GM23338 (cell line): Measurements from ENCODE around the gene DOP1B. TPM values are rescaled to one million over a fixed set of nuclear protein-coding genes. Genes with fewer than 3 reads are reported as not detected.
"Not testable (repeated sequence)": the region's sequence is repeated elsewhere in the genome, so short reads cannot be mapped to it uniquely, and the experiment has no call there.

ENCODE experiments used
- ATAC-seq: fragments of 200-7000 bp; cut with Tn5 transposase; 3 replicates; pipeline ENCODE4 v1.9.1; 2020
- DNase-seq: peaks from one replicate; pipeline ENCODE4 v3.0.0-alpha.2; 2015; ENCODE audit warnings: low spot score
- H2AFZ ChIP-seq: fragments of 200-600 bp; sonication (generic); 2 replicates; pipeline ENCODE4 v1.8.0; 2016; ENCODE audit warnings: antibody characterized with exemption, mild to moderate bottlenecking, moderate library complexity
- H3F3A ChIP-seq: fragments of 200-600 bp; sonication (generic); replicated peaks from 2 replicates; pipeline ENCODE4 v1.8.0; 2017; ENCODE audit warnings: antibody characterized with exemption, mixed run types, low read depth
- H3K27ac ChIP-seq: fragments of 200-600 bp; sonication (generic); 2 replicates; pipeline ENCODE4 v1.6.1; 2016; ENCODE audit warnings: low read depth
- H3K27me3 ChIP-seq: fragments of 200-600 bp; sonication (generic); 2 replicates; pipeline ENCODE4 v1.8.0; 2016; ENCODE audit warnings: mild to moderate bottlenecking, mixed run types, moderate library complexity; ENCODE audit not compliant: insufficient read depth
- H3K36me3 ChIP-seq: fragments of 200-600 bp; sonication (generic); 2 replicates; pipeline ENCODE4 v1.8.0; 2016; ENCODE audit warnings: mild to moderate bottlenecking; ENCODE audit not compliant: insufficient read depth
- H3K4me1 ChIP-seq: fragments of 200-600 bp; sonication (generic); 2 replicates; pipeline ENCODE4 v1.8.0; 2016; ENCODE audit warnings: mild to moderate bottlenecking, moderate library complexity; ENCODE audit not compliant: insufficient read depth
- H3K4me2 ChIP-seq: fragments of 200-600 bp; sonication (generic); 2 replicates; pipeline ENCODE4 v1.7.1; 2017; ENCODE audit warnings: mixed run types
- H3K4me3 ChIP-seq: fragments of 200-600 bp; sonication (generic); 2 replicates; pipeline ENCODE4 v1.6.1; 2016; ENCODE audit warnings: mixed run types
- H3K79me2 ChIP-seq: fragments of 200-600 bp; sonication (generic); replicated peaks from 2 replicates; pipeline ENCODE4 v1.8.0; 2017; ENCODE audit warnings: mild to moderate bottlenecking; ENCODE audit not compliant: insufficient read depth
- H3K9me2 ChIP-seq: fragments of 200-600 bp; sonication (generic); 2 replicates; pipeline ENCODE4 v1.8.0; 2017; ENCODE audit not compliant: insufficient read depth
- H4K20me1 ChIP-seq: fragments of 200-600 bp; sonication (generic); replicated peaks from 2 replicates; pipeline ENCODE4 v1.8.0; 2017; ENCODE audit warnings: mild to moderate bottlenecking; ENCODE audit not compliant: insufficient read depth
- H3K27ac Mint-ChIP-seq: 2 replicates; pipeline ENCODE4 v1.8.0; 2020; ENCODE audit warnings: inconsistent platforms, mild to moderate bottlenecking, moderate library complexity, mixed read lengths
- H3K27me3 Mint-ChIP-seq: 3 replicates; pipeline ENCODE4 v1.8.0; 2022; ENCODE audit warnings: low read depth, mild to moderate bottlenecking, moderate library complexity, mixed read lengths, inconsistent platforms; ENCODE audit not compliant: insufficient read depth, poor library complexity
- H3K36me3 Mint-ChIP-seq: 3 replicates; pipeline ENCODE4 v1.8.0; 2021; ENCODE audit warnings: low read depth, mild to moderate bottlenecking, inconsistent platforms, moderate library complexity, mixed read lengths
- H3K4me1 Mint-ChIP-seq: 3 replicates; pipeline ENCODE4 v1.8.0; 2020; ENCODE audit warnings: mild to moderate bottlenecking, inconsistent platforms, mixed read lengths
- H3K4me3 Mint-ChIP-seq: 3 replicates; pipeline ENCODE4 v1.8.0; 2021; ENCODE audit warnings: moderate library complexity, mild to moderate bottlenecking, inconsistent platforms, mixed read lengths
- H3K9me3 Mint-ChIP-seq: 3 replicates; pipeline ENCODE4 v1.8.0; 2020; ENCODE audit warnings: moderate library complexity, mild to moderate bottlenecking, inconsistent platforms, mixed read lengths
- EZH2 ChIP-seq: fragments of 200-600 bp; sonication (generic); IDR thresholded peaks from one replicate; pipeline ENCODE4 v1.8.0; 2017; ENCODE audit warnings: antibody characterized with exemption, mild to moderate bottlenecking, low read depth; ENCODE audit not compliant: unreplicated experiment
- POLR2AphosphoS5 ChIP-seq: IDR thresholded peaks from 2 replicates; pipeline ENCODE4 v1.6.1; 2016; ENCODE audit warnings: antibody characterized with exemption, low read depth
- REST ChIP-seq: IDR thresholded peaks from one replicate; pipeline ENCODE4 v1.6.1; 2018; ENCODE audit warnings: antibody characterized with exemption; ENCODE audit not compliant: unreplicated experiment
- ZNF331 ChIP-seq: fragments of 250-450 bp; sonication (Bioruptor Pico); IDR thresholded peaks from 2 replicates; pipeline ENCODE4 v1.5.0; 2020; ENCODE audit warnings: low read depth, mild to moderate bottlenecking, moderate library complexity
- ZNF462 ChIP-seq: fragments of 250-450 bp; sonication (Bioruptor Pico); IDR thresholded peaks from 2 replicates; pipeline ENCODE4 v1.5.0; 2020; ENCODE audit warnings: mild to moderate bottlenecking, moderate library complexity
- polyA plus RNA-seq: library from polyadenylated mRNA; unstranded; fragments of >200 nt; fragmentation: Nextera tagmentation; extraction: Ambion mirVana; gene quantifications from 2 replicates; pipeline ENCODE4 v1.2.1, GENCODE V29; 2016
- total RNA-seq: library from RNA; depleted of rRNA; stranded (reverse); fragments of >200 nt; shearing (Covaris generic); gene quantifications from 2 replicates; pipeline ENCODE4 v1.2.3, GENCODE V29; 2014

DOP1B gene
- total and polyA plus RNA-seq, 2 experiments from 2014 or later: 4.9 to 18.0 TPM

DNA sequence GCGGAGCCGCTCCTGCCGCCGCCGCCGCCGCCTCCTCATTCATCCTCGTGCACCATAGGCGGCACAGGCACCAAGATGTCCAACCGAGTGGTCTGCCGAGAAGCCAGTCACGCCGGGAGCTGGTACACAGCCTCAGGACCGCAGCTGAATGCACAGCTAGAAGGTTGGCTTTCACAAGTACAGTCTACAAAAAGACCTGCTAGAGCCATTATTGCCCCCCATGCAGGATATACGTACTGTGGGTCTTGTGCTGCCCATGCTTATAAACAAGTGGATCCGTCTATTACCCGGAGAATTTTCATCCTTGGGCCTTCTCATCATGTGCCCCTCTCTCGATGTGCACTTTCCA, 26.2 kb upstream of the DOP1B start:
- H3K9me3 Mint-ChIP-seq, H3K27ac ChIP-seq, H3K27ac Mint-ChIP-seq, H4K20me1 ChIP-seq, DNase-seq, H3K36me3 ChIP-seq, H3K36me3 Mint-ChIP-seq, H3K79me2 ChIP-seq, ATAC-seq, H3K9me2 ChIP-seq: not testable (repeated sequence)
- Histone ChIP-seq H3F3A (peaks cover 19% of the 10 kb centered on the region; the same call in 1 of the 2 replicates), H3K4me2 (peak overlapping the region; percentile 78), H3K4me3 (peak overlapping the region; percentile 56), H2AFZ (peak overlapping the region; percentile 89; the same call in 1 of the 2 replicates), H3K27me3 (peaks cover 41% of the 10 kb centered on the region), H3K4me1 (peaks cover 24% of the 10 kb centered on the region)
- Mint-ChIP-seq H3K4me1 (peaks cover 35% of the 10 kb centered on the region), H3K27me3 (peaks cover 29% of the 10 kb centered on the region), H3K4me3 (peak overlapping the region; percentile 81)

GRCh38 chr21:36130839-36131238, 25.8 kb upstream of the DOP1B start:
- not testable (repeated sequence) for H3K36me3 ChIP-seq, H4K20me1 ChIP-seq, H3K9me2 ChIP-seq, H3K36me3 Mint-ChIP-seq, DNase-seq, H2AFZ ChIP-seq, H3K79me2 ChIP-seq, ATAC-seq, H3K9me3 Mint-ChIP-seq, H3K27ac ChIP-seq, H3K27ac Mint-ChIP-seq
- H3K4me1 Mint-ChIP-seq: peaks cover 32% of the 10 kb centered on the region
- Histone ChIP-seq H3K27me3 (peaks cover 46% of the 10 kb centered on the region), H3K4me3 (peak overlapping the region; percentile 56), H3F3A (peaks cover 20% of the 10 kb centered on the region; the same call in 1 of the 2 replicates), H3K4me1 (peaks cover 24% of the 10 kb centered on the region), H3K4me2 (peak overlapping the region; percentile 78)
- peaks cover 34% of the 10 kb centered on the region for H3K27me3 Mint-ChIP-seq
- peak overlapping the region; percentile 81 for H3K4me3 Mint-ChIP-seq

DNA sequence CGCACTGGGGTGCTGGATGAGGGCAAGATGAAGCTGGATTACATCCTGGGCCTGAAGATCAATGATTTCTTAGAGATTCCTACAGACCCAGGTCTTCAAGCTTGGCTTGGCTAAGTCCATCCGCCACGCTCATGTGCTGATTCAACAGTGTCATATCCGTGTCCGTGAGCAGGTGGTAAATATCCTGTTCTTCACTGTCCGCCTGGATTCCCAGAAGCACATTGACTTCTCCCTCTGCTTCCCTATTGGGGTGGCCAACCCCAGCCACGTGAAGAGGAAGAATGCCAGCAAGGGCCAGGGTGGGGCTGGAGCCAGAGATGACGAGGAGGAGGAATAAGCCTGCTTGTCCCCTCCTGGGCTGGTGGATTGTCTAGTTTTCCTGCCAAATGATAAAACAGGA, 23.9 kb upstream of the DOP1B start:
- Histone ChIP-seq H3F3A (peaks cover 28% of the 10 kb centered on the region; the same call in 1 of the 2 replicates), H3K4me3 (no peak overlapping the region), H3K4me2 (no peak overlapping the region), H3K36me3 (no peaks in the 10 kb centered on the region), H3K27me3 (peaks cover 61% of the 10 kb centered on the region), H3K27ac (no peak overlapping the region), H4K20me1 (no peaks in the 10 kb centered on the region; the same call in 1 of the 2 replicates), H3K4me1 (peaks cover 38% of the 10 kb centered on the region), H3K79me2 (no peaks in the 10 kb centered on the region), H2AFZ (no peak overlapping the region), H3K9me2 (no peaks in the 10 kb centered on the region)
- TF ChIP-seq ZNF331 (CRISPR knock-in tag) (no peak), REST (no peak), ZNF462 (CRISPR knock-in tag) (no peak), EZH2 (no peak), POLR2AphosphoS5 (no peak)
- DNase-seq (no peak), ATAC-seq (no peak)
- Mint-ChIP-seq H3K36me3 (no peaks in the 10 kb centered on the region; the same call in 2 of the 3 replicates), H3K4me3 (no peak overlapping the region), H3K9me3 (0 out of 3 replicates have a peak, but pooled peaks cover 5% of the 10 kb centered on the region), H3K27ac (no peak overlapping the region), H3K27me3 (peaks cover 47% of the 10 kb centered on the region), H3K4me1 (peaks cover 39% of the 10 kb centered on the region)
